GM12873 (cell line): ENCODE measurements around the gene EIF4ENIF1.

Source experiments
- TF ChIP-seq, protein P1 (sequence below): IDR thresholded peaks from 2 replicates; pipeline ENCODE4 v1.5.1; 2012; ENCODE audit warnings: low read depth, mild to moderate bottlenecking, moderate library complexity, low read length, control low read depth; ENCODE audit not compliant: insufficient read depth; ENCODE audit errors: missing control alignments

The EIF4ENIF1 gene

DNA sequence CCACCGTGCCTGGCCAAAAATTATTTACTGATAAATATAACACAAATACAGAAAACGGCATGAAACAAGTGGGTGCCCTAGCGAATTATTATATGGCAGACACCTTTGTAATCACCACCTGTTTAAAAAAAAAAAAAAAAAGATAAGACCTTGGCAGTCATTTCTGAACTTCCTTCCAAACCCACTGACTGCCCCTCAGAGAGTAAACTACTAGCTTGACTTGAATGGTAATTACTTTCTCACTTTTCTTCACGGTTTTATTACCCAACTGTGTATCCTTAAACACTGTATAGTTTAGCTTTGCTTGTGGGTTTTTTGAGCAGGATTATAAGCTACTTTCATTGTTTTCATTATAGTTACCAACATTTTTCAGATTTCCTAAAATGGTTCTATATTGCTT lies 30.4 kb upstream of the EIF4ENIF1 start:
- TF ChIP-seq, protein P1, sequence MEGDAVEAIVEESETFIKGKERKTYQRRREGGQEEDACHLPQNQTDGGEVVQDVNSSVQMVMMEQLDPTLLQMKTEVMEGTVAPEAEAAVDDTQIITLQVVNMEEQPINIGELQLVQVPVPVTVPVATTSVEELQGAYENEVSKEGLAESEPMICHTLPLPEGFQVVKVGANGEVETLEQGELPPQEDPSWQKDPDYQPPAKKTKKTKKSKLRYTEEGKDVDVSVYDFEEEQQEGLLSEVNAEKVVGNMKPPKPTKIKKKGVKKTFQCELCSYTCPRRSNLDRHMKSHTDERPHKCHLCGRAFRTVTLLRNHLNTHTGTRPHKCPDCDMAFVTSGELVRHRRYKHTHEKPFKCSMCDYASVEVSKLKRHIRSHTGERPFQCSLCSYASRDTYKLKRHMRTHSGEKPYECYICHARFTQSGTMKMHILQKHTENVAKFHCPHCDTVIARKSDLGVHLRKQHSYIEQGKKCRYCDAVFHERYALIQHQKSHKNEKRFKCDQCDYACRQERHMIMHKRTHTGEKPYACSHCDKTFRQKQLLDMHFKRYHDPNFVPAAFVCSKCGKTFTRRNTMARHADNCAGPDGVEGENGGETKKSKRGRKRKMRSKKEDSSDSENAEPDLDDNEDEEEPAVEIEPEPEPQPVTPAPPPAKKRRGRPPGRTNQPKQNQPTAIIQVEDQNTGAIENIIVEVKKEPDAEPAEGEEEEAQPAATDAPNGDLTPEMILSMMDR = no peak

DNA sequence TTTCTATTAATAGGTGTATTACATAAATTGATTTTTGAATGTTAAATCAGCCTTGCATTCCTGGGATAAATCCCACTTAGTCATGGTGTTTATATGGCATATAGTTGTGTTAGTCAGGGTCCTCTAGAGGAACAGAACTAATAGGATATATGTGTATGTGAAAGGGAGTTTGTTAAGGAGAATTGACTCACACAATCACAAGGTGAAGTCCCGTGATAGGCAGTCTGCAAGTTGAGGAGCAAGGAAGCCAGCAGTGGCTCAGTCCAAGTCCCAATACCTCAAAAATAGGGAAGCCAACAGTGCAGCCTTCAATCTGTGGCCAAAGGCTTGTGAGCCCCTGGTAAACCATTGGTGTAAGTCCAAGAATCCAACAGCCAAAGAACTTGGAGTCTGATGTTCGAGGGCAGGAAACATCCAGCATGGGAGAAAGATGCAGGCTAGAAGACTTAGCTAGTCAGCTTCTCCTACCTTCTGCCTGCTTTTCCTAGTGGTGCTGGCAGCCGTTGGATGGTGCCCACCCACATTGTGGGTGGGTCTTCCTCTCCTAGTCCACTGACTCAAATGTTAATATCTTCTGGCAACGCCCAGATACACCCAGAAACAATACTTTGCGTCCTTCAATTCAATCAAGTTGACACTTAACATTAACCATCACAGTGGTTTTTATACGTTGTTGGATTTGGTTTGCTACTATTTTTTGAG lies 19.6 kb upstream of the EIF4ENIF1 start:
- TF ChIP-seq, protein P1 = no peak

DNA sequence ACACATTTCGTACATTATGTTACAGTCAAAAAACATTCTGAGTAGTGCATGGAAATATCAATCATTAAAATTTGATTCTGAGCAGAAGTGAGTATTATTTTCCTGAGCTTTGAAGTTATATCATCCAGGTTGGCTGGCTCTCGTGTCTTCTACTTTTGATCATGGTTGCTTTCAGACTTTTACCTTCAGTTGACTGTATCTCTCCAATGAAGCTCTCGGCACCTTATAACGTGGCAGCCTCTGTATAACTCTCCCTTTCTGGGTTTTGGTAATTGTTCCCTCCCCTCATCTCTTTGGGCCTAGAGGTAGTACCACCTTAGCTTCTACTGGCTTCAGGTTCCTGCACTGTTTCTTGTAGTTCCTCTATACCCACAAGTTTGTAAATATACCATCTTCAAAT lies 18.9 kb upstream of the EIF4ENIF1 start:
- TF ChIP-seq, protein P1 = no peak

DNA sequence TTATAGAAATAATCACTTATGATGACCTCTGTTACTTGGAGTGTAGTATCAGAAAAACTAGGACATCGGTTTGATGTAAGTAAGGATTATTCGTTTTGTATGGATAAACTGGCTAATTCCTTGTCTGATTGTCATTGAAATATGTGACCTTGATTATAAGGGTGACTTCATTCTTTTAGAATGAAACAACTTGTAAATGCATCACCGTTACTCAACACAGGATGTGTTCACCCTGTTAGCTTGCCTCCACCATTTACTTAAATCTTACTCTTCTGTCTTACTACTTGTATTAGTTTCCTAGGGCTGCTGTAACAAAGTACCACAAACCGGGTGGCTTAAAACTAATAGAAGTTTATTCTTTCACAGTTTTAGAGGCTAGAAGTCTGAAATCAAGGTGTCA lies 14.6 kb upstream of the EIF4ENIF1 start:
- TF ChIP-seq, protein P1 = no peak

DNA sequence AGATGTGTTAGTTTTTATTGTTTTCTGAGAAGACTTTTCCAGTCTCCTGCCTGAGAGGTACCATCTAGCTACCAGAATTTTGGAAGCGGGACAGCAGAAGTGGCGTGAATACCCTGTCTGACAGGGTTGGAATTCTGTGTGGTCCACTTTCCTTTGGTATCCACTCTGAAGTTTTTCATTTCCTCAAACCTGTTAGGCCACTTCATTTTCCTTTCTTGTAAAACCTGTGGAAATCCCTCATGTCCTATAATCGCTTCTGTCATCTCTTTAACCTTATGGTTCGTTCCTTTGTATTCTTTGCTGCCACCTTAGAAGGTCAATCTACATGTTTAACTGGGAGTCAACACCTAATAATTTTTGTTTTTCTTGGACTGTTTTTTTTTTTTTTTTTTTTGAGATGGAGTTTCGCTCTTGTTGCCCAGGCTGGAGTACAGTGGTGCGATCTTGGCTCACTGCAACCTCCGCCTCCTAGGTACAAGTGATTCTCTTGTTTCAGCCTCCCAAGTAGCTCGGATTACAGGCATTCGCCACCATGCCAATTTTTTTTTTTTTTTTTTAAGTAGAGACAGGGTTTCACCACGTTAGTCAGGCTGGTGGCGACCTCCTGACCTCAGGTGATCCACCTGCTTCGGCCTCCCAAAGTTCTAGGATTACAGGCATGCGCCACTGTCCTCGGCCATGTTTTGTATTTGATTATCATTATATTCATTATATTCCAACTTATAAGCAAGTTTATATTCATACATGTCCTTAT lies 13.7 kb upstream of the EIF4ENIF1 start:
- TF ChIP-seq, protein P1 = no peak

DNA sequence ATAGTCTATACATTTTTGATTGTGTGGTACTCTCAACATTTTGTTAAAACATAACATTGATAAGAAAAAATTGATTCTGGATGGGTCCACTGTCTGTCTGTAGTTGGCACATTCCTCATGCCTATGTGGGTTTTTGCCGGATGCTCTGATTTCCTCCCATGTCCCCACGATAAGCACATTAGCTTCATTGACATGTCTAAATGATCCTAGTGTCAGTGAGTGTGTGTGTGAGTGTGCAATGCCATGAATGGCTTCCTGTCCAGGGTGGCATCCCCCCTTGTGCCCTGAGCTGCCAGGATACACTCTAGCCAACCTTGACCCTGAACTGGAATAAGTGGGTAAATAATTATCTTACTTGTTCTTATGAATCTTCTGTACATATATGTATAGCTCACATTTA lies 12.1 kb upstream of the EIF4ENIF1 start:
- TF ChIP-seq, protein P1 = no peak

DNA sequence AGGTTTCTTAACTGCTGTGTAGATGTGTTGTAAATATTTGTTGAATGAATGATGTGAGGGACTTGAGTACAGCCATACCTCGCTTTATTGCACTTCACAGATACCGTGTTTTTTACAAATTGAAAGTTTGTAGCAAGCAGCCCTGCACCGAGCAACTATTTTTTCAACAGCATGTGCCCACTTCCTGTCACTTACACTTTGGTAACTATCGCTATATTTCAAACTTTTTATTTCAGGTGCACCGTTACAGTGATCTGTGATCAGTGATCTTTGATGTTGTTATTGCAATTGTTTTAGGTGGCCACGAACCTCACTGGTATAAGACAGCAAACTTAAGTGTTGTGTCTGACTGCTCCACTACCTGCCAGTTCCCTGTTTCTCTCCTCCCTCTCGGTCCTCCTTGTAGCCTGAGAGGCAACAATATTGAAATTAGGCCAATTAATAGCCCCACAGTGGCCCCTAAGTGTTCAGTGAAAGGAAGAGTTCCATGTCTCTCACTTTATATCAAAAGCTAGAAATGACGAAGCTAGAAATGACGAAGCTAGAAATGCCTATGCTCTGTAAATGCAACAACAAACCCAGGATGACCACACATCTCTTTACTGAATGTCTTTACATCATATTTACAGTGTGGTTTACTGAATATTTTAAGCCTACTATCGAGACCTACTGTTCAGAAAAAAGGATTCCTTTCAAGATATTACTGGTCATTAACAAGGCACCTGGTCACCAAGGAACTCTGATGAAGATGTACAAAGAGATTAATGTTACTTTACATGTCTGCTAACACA lies 7.7 kb upstream of the EIF4ENIF1 start:
- TF ChIP-seq, protein P1 = no peak
